Inflammatory macrophage (primary cell): ENCODE measurements around the gene TOX2.

Experiments used
- DNase-seq, 2 donors: peaks; one replicate each; pipeline ENCODE4 v3.0.0-alpha.2; 2020 to 2022

The TOX2 gene

DNA sequence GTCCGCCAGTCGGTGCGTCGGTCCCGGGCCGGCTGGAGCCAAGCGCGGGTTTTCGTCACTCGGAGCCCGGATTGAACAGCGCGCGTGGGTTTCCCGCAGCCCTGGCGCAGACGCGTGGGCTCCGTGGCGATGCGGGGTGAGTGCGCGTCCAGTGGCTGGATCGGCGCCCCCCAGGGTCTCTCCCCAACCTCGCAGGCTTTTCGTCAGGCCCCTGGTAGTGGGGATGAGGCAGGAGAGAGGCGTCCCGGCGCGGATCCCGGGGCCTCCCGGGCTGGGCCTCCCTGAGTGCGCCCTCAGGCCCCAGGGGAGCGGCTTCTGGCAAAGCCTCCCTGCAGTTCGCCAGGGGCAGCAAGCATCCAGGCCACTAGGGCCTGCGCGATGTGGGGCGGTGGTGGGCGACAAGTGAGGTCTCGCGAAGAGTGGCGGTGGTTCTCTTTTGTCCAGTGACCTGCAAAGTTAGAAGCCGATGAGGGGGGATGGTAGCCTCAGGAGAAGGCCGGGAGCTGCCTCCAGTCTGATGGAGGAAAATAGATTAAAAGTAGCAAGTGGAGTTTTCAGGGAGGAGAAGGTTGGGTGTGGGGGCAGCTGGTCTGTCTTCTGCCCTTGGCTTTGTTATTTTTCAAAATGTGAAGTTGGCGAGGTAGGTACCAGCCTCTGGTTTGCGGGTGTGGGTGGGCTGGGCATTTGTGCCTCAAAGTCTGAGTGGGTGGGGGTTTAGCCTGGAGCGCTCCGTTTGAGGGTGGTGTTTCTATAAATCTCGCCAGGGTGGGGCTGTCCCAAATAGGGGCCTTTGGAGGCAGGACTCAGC lies 1.6 kb downstream of the TOX2 start:
- DNase-seq = no peak

DNA sequence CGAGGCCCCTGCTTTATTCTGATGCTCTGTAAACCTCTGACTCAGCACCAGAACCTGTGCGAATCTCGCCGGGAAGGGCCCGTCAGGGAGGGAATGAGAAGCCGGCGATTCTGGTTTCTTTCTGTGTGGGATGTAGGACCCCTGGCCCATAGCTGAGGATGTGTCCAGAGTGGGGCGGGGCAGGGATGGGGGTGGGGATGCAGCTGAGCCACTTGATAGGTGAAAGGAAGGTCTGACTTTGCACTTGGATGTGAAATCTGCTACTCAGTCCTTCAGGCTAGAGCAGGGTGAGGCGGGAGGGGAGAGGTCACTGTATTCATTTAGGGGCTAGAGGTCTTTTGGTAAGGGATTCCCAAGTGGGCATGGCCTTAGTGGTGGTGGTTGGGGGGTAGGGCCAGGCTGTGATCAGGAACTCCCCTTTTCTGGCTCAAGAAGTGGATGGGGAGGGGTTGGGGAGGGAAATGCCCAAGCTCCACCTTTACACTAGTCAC lies 2.3 kb downstream of the TOX2 start:
- no peak for DNase-seq

DNA sequence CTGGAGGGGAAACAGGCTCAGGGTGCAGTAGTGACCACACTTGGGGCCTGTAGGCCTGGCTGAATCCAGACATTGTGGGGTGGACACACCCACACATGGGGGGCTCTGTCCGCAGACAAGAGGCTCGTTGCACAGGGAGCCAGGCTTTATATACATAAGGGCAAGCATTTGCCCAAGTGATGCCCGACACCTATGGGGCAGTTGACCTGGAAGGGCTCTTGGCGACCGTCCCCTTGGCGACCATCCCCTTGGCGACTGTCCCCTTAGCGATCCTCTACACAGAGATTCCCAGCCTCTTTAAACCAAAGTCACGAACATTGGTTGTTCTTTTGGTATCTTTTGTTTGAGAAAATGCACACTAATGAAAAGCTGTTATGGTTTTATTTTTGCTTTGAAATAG lies 2.7 kb downstream of the TOX2 start:
- DNase-seq = no peak

DNA sequence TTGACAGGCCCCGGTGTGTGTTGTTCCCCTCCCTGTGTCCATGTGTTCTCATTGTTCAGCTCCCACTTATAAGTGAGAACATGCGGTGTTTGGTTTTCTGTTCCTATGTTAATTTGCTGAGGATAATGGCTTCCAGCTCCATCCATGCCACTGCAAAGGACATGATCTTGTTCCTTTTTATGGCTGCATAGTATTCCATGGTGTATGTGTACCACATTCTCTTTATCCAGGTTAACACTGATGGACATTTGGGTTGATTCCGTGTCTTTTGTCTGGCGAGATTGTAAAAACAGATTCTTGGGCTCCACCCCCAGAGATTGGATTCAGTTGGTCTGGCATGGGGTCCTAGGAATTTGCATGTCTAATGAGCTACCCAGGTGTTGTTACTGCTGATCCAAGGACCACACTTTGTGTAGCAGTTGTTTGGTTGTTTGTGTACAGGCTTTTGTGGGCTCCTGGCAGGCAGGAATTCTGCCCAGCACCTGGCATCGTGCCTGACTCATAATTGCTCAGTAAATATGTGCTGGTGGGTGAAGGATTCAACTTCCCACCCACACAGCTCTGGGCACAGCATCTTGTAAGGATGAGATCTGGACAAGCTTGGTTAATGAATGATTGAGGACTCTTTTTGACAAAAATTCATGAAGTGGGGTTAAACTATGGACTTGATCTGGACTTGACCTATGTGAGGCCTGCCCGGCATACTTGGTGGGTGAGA lies 5.2 kb downstream of the TOX2 start:
- no peak for DNase-seq

DNA sequence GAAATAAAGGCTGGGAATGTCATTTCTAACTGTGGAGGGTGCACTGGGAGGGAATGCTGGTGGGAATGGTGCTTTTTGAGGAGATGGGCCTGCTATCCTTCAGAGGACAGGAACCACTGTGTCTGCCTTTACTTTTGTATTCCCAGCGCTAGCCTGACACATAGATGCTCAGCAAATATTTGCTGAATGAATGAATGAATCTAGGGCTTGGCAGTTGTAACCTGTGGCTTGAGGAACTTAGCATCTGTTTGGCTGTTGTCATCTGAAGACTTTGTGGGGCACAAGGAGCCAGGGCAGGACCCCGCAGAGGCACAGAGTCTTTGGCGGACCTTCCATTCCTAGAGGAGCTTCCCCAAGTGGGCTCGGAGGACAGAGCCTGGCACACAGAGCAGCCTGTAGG lies 6.1 kb downstream of the TOX2 start:
- no peak for DNase-seq

DNA sequence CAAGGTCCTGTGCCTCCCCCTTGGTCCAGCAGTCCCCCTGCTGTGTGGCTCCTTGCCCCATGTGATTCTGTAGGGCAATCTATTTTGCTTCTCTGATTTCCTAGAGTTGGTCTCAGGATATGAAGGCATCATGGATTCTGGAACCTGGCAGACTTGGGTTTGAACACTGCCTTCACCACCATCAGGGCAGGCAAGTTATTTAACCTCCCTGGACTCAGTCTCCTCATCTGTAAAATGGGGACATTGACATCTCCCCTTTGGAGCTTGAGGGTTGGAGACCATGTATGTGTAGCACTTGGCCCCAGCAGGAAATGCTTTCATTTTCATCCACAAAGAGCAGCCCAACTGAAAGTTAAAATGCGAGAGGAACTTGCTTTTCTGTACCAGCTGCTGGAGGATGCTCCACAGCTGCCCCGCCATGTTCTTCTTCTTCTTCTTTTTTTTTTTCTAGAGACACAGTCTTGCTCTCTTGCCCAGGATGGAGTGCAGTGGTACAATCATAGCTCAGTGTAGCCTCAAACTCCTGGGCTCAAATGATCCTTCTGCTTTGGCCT lies 6.7 kb downstream of the TOX2 start:
- DNase-seq = no peak

DNA sequence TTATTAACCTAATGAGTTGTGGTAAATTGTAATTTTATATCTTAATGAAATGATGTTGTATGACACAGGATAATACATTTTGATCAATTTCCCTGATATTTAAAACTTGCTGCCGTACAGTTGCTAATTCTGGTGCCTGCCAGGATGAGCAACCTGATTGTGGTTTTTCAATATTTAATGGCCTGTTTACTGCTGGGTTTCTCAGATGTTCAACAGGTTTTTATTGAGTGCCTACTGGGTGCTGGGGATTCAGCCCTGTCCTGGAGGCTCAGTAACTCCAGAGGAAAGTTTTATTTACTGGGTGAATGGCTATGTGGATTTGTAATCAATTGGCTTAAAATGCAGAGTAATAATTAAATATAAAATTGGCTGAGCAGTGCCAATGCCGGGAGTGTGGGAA lies 8.0 kb downstream of the TOX2 start:
- DNase-seq = no peak

DNA sequence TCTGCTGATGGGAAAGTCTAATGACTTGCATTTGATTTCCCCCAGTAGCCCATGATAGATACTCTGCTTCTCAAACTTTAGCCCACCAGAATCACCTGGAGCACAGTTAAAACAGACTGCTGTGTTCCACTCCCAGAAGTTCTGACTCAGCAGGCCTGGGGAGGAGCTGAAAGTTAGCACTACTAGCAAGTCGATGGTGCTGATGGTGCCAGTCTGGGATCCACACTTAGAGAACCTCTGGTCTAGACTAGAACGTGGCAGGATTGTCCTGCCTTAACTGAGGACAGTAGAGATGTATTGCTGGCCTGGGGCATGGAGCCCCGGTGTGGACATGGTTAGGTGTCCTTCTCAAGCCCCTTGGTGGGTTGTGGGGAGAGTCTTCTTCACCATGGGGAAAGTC lies 8.7 kb downstream of the TOX2 start:
- no peak for DNase-seq

DNA sequence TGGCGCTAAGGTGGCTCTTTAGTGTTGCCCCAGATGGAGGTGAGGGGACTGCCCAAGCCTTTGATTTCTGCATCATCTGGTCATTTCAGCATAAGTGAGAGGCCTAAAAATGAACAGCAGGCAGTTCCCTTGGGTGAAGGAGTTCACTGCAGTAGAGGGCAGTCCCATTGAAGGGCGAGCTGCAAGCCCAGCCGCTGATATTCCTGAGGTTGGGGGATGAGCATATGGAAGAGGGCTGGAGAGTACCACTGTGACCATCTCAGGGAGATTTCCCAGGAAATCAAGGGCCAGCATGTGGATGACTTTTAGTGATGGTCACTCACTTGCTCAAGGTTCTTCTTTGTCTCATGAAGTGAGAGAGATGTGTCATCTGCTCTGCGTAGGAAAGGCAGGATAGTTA lies 9.3 kb downstream of the TOX2 start:
- no peak for DNase-seq

DNA sequence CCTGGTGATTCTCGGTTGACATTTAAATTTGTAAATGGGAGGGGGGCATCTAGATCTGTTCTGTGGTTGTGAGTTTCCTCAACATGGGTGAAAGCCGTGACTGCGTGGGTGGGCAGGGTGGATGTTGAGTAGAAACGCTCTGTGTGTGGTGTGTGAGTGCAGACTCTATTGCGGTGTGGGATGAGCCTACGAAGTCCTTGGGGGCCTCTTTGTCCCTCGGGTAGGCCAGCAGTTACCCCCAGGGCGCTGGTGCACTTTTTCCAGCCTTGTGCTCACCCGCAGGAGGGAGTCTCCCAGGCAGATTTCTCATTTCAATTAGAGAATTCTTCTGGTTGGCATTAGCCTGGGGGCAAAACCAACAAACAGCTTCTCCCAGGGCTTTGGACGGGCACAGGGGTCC lies 10.6 kb downstream of the TOX2 start:
- DNase-seq = no peak

DNA sequence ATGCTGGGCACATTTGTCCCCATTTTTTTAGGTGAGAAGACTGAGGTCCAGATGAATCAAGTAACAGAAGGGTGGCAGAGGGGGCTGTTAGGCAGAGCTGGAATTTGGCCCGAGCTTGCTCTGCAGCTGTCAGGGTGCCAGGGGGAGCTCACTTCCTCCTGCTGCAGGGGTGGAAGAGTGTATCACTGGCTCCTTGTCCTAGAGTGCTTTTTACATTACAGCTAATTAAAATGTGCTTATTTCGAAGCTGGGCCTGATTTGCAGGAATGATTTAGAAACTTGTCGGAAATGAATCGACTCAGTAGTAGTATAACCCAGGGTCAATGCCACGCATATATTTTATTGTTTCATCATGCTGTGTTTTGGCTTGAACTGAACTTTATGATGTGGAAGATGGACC lies 11.1 kb downstream of the TOX2 start:
- DNase-seq = peak; percentile 19 to 39

DNA sequence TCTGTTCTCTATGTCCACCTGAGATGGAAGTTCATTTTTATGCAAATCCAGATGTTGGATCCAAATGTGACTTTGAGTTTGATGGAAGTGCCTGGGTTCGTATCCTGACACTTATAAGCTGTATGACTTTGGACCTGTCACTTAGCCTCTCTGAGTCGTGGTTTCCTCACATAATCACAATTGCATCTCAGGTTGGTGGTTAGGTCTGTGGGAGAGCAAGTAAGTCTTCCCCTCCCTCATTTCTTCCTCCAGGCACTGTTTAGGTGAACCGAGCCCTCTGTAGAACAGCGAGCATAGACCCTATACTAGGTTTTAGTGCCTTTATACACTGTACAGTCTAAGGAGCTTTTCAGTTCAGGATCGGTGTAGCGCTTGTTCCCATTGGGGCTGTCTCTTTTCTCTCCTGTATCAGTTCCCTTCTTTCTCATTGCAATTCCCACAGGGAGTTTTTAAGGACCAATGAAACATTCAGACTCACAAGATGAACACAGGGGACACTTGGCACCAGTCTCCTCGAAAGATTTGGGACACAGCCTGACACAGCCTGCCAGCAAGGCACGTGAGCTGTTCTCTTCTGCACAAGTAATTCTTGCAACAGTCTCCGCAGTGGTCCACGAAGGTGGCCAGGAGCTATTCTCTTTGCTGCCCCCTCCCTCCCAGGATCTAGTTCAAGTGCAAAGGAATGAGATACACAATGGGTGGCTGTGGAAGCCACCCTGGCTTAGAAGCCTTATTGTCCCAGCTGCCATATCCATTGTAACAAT lies 11.8 kb downstream of the TOX2 start:
- DNase-seq = no peak

DNA sequence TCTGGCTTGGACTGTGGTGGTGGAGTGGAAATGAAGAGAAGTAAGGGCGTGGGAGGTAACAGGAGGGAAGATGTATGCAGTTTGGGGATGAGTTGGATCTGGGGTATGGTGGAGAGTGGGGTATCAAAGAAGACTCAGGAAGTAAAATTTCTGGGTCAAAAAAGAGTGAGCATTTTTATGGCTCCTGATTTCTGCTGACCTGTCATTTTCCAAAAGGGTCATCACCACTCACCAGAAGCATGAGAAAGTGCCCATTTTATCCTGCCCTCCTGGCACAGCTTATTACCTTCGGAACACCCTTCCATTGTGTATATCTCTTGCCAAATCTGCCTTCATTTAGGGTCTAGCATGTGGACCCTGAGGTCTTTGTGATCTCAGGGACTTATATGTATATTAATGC lies 17.3 kb downstream of the TOX2 start:
- no peak for DNase-seq

DNA sequence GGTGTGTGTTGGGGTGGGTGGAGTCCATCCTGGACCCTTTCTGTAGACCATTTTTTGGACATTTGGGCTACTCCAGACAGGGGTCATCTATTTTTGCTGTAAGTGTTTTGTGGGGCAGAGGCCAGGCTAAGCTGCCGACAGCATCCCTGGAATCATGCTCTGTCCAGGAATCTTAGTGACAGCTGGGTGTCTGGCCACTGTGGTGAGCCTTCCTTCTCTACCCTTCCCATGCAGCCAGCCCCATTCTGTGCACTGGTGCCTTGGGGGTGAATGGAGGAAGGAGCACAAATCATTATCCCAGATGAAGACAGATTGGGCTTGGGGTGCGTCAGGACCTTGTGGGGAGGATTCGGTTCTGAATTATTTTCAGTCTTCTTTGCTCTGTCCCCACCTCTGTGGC lies 20.2 kb downstream of the TOX2 start:
- no peak for DNase-seq

DNA sequence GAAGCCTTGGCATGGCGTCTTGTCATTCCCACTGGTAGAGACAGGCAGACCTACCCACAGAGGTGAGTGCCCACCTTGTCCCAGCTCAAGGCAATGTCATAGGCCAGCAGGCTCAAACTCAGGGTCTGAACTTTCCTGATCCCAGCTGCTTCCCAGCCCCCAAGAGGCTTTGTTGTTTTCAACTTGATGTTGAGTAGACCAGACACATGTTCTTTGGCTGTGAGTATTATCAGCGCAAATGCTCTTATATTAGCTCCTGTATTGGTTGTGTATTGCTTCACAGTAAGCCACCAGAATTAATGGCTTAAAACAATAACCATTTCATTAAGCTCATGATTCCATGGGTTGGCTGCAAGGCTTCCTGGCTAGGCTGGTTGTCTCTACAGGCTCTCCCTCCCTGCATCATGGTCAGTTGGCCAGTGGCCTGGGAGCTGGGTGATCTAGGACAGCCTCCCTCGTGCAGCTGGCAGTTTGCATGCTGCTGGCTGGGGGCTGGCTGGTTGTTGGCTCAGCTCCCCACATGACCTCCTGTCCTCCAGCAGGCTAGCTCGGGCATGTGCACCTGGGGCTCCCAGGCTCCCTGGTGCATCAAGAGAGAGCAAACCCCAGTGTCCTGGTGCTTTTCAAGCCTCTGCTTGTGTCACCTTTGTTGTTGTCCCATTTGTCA lies 21.6 kb downstream of the TOX2 start:
- no peak for DNase-seq

DNA sequence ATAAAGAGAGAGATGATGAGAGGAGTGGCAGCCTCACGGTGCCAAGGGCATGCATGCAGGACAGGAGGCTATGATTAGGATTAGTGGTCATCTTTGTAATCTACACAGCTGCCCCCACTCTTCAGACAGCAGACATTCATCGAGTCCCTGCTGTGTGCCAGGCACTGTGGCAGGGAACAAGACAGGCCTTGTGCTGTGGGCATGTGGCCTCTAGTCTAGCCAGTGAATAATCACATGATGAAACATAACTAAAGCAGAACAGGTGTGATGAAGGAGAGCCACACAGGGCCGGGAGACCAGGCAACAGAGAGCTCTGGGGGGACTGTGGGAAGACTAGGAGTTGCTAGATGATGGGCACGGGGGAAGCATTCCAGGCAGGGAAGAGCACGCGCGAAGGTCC lies 22.2 kb downstream of the TOX2 start:
- DNase-seq = no peak

DNA sequence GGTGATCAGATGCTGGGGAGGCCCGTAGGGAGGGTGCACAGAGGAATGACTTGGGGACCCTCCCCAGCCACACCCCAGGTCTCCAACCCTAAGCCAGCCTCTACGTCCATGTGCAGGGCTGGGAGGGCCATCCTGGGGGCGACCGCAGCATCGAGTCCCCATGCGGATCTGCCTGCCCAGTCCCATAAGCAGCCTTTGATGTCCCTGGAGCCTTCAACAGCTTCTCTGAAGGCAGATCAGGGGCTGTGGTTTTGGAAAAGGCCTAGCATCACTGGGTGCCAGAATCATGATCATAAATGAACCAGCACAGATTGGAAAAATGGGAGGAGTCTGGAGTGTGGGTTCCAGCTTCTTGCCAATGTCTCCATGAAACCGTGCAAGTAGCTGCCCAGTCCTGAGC lies 22.9 kb downstream of the TOX2 start:
- no peak for DNase-seq

DNA sequence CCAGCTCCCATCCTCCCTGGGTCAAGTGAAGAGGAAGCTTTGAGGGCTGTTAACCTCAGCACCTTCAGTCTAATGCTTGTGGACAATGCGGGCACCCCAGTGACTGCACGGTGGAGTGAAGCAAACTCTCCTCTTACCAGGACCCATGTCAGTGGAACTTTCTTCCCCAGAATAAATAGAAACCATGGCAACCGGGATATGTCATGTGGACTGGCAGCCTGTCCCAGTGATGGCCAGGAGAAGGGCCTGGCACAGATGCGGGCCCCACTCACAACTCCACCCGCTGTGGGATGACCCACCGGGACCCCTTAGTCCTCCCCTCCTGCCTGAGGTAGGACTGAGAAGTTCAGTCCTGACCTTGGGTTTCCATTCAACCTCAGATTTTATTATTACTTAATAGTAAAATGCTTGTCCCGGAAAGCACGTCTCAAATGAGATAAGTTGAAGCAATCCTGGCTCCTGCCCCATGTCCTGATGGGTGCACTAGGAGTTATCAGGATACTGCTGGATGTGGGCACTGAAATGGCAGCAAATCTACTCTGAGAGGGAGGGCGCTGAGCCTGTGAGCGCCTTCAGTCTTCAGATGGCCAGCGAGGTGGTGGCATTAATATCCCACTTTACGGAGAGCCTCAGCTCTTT lies 23.5 kb downstream of the TOX2 start:
- DNase-seq = peak in 1 of 2 donors; percentile 17

DNA sequence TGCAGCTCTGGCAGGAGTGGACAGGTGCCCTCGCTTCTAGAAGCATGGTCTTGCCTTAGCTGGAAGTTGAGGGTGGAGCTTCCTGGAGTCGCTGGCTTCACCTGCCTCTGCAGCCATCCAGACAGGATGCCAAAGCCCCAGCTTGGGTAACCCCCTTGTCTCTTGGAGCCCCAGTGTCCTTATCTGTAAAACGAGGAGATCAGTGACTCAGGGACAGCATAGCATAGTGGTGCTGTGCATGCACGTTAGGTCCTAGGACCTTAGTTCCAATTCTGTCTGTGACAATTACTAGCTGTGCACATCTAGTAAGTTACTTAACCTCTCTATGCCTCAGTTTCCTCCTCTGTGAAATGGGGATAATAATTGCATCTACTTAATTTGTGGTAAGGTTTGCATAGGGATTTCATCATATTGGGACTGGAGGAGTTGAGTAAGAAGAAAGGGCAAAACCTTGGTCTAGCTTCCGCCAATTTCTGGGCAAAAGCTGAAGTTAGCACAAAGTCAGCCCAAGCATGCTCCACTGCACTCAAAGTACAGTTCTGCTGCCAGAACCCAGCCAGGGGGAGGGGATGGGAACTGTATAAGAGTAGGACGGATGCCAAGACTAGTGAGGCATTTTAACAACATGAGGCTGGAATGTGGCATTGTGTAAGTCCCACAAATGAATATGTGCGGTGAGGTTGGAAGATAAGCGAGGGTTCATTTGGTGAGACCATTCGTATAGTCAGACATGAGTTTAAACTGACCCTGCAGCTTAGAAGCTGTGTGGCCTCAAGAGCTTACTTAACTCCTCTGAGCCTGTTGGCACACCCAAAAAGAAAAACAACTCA lies 24.5 kb downstream of the TOX2 start:
- peak; percentile 87 to 90 for DNase-seq

DNA sequence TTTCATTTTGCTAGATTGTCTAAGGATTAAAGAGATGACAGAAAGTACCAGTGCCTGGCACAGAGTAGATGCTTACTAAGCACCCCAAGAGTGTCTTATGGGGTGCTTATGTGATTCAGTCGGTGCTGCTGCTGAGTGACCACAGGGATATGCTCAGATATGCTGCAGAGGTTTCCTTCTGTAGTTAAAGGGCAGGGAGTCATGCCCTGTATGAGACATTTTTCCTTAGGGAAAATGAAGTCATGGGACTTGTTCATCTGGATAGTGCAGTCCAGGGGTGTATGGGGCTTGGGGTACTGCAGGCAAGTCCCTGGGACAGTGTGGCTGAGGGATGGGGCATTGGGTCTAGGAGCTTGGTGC lies 25.1 kb downstream of the TOX2 start:
- DNase-seq = no peak

DNA sequence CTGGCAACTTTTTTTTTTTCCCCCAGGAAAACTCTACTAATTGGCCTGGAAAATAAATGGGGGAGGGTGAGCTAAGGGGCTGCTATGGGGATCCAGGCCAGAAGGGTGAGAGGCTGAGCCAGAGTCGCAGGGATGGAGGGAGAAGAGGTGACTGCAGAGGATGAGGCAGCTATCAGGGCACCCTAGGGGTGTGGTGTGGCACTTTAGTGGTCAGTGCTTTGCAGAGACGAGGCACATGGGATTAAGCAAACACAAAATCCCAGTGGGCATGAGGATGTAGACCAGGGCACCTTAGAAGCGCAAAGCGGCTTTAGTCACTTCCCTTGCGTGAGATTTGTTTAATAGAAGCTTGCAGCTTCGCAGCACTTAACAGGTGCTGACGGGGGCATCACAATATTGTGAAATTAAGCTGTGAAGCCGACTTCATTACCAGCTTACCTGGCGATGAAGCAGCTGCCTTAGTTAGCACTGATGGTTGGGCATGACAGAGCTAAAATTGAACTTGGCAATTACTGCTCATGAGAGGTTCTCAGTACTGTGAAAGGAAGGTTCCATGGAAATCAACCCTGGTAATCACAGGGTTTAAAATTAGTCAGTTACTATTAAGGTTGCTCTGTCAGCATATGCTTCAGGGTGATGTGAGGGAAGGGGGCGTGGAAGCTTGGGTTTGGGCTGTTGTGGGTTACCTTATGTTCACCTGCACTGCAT lies 26.0 kb downstream of the TOX2 start:
- no peak for DNase-seq
